Keratinocyte (primary cell): ENCODE data around the gene TBC1D14.

ENCODE experiments used
- EZH2 ChIP-seq: IDR thresholded peaks from one replicate; pipeline ENCODE4 v1.6.1; 2012; ENCODE audit warnings: inconsistent platforms, mild to moderate bottlenecking, low read length, moderate library complexity
- TF ChIP-seq, protein P1 (sequence below), 3 experiments: IDR thresholded peaks in 1 of 3; conservative IDR thresholded peaks in 1 of 3; optimal IDR thresholded peaks in 1 of 3; 2 replicates in 2 of 3; 3 replicates in 1 of 3; pipeline versions ENCODE3 to v1.5.1; 2011; ENCODE audit warnings: low read length in 3 of 3, mild to moderate bottlenecking in 3 of 3, moderate library complexity in 2 of 3, control low read depth in 1 of 3, inconsistent platforms in 1 of 3; ENCODE audit not compliant: insufficient read depth in 2 of 3; ENCODE audit errors: extremely low read depth in 1 of 3

- TF ChIP-seq, protein P1, sequence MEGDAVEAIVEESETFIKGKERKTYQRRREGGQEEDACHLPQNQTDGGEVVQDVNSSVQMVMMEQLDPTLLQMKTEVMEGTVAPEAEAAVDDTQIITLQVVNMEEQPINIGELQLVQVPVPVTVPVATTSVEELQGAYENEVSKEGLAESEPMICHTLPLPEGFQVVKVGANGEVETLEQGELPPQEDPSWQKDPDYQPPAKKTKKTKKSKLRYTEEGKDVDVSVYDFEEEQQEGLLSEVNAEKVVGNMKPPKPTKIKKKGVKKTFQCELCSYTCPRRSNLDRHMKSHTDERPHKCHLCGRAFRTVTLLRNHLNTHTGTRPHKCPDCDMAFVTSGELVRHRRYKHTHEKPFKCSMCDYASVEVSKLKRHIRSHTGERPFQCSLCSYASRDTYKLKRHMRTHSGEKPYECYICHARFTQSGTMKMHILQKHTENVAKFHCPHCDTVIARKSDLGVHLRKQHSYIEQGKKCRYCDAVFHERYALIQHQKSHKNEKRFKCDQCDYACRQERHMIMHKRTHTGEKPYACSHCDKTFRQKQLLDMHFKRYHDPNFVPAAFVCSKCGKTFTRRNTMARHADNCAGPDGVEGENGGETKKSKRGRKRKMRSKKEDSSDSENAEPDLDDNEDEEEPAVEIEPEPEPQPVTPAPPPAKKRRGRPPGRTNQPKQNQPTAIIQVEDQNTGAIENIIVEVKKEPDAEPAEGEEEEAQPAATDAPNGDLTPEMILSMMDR (optimal IDR thresholded peaks at IDR 0.05 in 1 of 3, IDR thresholded peaks at IDR 0.05 in 1 of 3, conservative IDR thresholded peaks at IDR 0.05 in 1 of 3; ENCODE audit: extremely low read depth in 1 of 3, insufficient read depth in 2 of 3, low read length in 3 of 3), result no peak
- no peak for TF ChIP-seq EZH2
These were observed 107.9 kb downstream of the TBC1D14 start for GRCh38 chr4:7017446-7018048.
